ENCODE measurements around the gene DSCAM.

Gene DSCAM

DNA sequence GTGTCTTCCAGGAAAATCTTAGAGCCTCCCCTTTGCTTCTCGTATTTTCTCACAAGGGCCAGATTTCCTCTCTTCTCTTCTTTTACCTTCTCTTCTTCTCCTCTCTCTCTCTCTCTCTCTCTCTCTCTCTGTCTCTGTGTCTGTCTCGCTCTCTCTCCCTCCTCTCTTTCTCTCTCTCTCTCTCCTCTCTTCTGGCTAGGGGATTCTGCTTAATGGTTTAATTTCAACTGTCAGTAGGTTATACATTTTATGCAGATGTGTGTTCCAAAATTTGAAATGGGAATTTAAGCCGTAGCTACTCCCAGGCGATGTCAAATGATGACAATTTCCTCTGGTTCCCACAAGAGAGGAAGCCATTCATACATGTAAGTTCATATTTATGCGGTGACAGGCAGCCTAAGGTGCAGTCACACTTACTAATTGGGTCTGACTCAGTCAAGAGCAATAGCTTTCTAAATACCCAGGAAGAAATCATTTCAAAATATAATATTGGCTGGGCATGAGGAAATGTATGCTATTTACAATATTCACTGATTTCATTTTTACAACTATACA is 1.4 kb downstream of the DSCAM start:
- TF ChIP-seq, protein P1, sequence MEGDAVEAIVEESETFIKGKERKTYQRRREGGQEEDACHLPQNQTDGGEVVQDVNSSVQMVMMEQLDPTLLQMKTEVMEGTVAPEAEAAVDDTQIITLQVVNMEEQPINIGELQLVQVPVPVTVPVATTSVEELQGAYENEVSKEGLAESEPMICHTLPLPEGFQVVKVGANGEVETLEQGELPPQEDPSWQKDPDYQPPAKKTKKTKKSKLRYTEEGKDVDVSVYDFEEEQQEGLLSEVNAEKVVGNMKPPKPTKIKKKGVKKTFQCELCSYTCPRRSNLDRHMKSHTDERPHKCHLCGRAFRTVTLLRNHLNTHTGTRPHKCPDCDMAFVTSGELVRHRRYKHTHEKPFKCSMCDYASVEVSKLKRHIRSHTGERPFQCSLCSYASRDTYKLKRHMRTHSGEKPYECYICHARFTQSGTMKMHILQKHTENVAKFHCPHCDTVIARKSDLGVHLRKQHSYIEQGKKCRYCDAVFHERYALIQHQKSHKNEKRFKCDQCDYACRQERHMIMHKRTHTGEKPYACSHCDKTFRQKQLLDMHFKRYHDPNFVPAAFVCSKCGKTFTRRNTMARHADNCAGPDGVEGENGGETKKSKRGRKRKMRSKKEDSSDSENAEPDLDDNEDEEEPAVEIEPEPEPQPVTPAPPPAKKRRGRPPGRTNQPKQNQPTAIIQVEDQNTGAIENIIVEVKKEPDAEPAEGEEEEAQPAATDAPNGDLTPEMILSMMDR (IDR thresholded peaks at IDR 0.05) = no peak

DNA sequence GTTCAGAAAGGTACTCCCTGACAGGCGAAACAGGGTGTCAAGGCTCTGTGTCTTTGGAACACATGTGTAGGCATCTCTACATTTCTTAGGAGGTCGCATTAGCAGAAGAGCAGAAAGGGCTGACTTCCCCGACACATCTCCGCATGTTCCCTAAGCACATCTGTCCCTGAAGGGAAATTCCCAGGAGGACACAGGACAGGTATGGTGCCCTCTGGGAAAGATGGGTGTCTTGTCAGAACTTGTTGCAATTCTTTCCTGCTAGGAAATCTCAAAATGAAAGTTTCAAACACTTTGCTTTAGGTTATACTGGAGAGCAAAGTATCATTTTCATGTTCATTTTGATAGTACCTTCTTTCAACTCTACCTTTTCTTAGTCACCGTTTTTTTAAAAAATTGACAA is 2.0 kb downstream of the DSCAM start:
- TF ChIP-seq, protein P1 (IDR thresholded peaks at IDR 0.05) = no peak

DNA sequence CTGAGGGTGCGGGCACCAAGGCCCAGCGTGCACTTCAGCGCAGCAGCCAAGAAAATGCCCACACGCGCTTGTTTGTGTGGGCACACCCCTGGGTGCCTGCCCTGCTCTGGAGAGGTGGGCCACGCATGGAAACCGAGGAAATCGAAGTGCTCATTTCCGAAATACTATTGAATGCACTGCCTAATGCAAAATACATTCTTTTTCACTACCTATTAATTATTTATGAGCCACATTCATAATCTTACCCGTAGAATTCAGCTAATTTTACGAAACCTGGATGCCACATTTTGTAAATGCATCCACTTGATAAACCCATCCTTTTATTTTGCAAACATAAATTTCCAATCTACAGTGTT is 4.8 kb downstream of the DSCAM start:
- TF ChIP-seq, protein P1 (IDR thresholded peaks at IDR 0.05) = no peak

DNA sequence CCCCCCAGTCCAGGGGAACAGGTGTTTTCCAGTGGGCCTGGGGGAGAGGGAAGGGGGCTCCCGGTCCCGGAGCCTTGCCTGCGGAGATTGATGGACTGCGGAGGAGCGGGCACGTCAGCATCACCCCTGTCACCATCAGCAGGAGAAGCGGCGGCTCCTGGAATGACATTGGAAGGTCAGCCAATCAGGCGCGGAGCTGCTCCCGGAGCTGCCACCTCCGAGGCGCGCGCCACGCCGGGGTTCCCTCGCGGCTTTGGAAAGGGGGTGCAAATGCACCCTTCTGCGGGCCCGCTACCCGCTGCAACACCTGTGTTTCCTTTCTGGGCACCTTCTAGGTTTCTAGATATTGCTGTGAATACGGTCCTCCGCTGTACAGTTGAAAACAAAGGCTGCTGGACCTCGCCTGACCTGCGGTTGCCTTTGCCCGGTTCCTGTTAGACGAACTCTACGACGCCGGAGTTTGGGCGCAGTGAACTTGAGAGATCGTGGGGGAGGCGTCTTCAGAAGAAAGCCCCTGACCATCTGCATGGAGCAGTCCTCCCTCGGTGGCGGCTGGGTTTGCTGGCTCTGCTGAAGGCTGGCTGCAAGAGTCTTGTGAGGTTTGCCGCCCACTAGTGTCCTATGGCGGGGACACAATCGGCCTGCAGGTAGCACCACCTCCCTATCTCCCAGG is 5.3 kb downstream of the DSCAM start:
- TF ChIP-seq, protein P1 (IDR thresholded peaks at IDR 0.05) = peak; percentile 60

DNA sequence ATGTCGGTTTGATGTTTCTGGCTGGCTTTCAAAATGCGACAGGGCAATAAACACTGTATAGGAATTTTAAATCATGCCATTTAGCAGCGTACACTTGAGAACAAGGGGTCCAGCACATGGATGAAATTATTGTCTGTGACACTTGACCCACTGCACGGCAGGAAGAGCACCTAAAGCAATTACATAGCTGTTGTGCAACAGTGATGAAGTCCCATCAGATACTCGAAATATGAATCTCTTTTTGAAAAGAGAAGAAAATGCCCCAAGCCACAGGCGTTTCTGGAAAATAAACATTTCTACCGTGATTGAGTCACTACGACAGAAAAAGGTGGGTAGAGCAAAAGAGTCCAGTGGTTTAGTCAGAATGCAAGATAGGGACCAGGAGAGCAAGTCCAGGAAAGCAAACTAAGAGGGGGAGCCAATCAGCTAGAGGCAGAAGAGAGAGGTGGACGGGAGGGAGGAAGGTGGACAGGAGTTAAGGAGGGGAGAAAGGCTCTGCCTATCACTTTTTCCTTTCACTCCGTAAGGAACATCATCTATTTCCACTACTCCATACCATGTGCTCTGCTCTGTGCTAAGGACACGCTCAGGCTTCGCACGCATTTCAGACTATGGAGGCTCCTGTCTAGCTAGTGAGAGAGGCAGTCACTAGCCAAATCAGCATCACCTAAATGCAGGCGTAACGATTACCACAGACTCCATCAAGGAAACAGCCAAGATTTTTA is 6.4 kb downstream of the DSCAM start:
- TF ChIP-seq, protein P1 (IDR thresholded peaks at IDR 0.05) = no peak

DNA sequence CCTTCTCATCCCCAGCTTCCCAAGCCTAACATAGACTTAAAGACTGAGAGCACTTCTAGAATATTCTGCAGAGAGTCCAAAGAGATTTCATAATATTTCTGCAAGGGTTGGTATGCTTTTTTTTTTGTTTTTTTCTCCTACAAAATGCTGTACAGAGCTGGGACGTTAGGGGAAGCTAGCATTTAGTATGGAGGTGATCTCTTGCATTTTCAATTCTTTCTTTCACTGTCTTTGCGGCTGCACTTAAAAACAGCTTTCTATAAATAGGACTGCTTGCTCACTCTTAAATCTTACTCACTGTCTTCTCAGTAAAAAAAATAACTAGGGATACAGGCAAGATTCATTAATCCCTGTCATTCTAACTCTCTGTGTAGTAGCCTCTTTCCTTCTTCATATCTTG is 7.4 kb downstream of the DSCAM start:
- TF ChIP-seq, protein P1 (IDR thresholded peaks at IDR 0.05) = no peak

DNA sequence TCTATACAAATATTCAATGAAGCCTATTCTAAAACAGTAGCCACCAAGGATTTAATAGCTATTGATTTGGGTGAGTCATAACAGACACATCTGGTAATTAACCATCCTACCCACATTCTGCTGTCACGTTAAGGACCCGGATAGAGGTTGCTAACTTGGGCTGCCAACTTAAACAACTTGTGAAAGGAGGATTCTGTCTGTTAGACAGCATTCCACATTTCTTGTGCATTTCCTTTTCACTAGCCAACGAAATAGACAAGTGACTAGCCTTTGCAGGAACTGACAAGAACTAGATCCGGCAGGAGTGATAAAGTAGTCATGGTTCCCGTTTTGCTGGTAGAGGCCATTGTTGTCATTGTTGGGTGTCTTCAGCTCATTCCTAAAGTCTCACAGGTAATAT is 9.5 kb downstream of the DSCAM start:
- TF ChIP-seq, protein P1 (IDR thresholded peaks at IDR 0.05) = no peak
